ENCODE measurements around the gene RIN3.

The RIN3 gene

GRCh38 chr14:92597906-92598905 lies 84.6 kb downstream of the RIN3 start:
- no peak for DNase-seq (ENCODE audit: low read depth in 2 of 2)
- no peak for TF ChIP-seq CTCF (IDR thresholded peaks at IDR 0.05; ENCODE audit: low read depth, low read length)
- H3K4me3 ChIP-seq (replicated peaks in 1 of 2; ENCODE audit: low read depth in 2 of 2, low read length in 2 of 2) = no peak overlapping the region

- TF ChIP-seq CTCF (IDR thresholded peaks at IDR 0.05; ENCODE audit: low read depth, low read length) = no peak
- no peak for DNase-seq (ENCODE audit: low read depth in 2 of 2)
- no peak overlapping the region for H3K4me3 ChIP-seq (replicated peaks in 1 of 2; ENCODE audit: low read depth in 2 of 2, low read length in 2 of 2)
Observed at GRCh38 chr14:92599811-92600210, 86.2 kb downstream of the RIN3 start.

- no peak for TF ChIP-seq CTCF (IDR thresholded peaks at IDR 0.05; ENCODE audit: low read depth, low read length)
- no peak overlapping the region for H3K4me3 ChIP-seq (replicated peaks in 1 of 2; ENCODE audit: low read depth in 2 of 2, low read length in 2 of 2)
- DNase-seq (ENCODE audit: low read depth in 2 of 2) = peak; percentile 76 to 85
Observed at GRCh38 chr14:92600318-92601053, 86.9 kb downstream of the RIN3 start.

- no peak for TF ChIP-seq CTCF (IDR thresholded peaks at IDR 0.05; ENCODE audit: low read depth, low read length)
- no peak overlapping the region for H3K4me3 ChIP-seq (replicated peaks in 1 of 2; ENCODE audit: low read depth in 2 of 2, low read length in 2 of 2)
- DNase-seq (ENCODE audit: low read depth in 2 of 2) = no peak
Observed at GRCh38 chr14:92601131-92601710, 87.6 kb downstream of the RIN3 start.

- no peak for DNase-seq (ENCODE audit: low read depth in 2 of 2)
- TF ChIP-seq CTCF (IDR thresholded peaks at IDR 0.05; ENCODE audit: low read depth, low read length) = no peak
- no peak overlapping the region for H3K4me3 ChIP-seq (replicated peaks in 1 of 2; ENCODE audit: low read depth in 2 of 2, low read length in 2 of 2)
Observed at GRCh38 chr14:92601757-92602417, 88.3 kb downstream of the RIN3 start.

Data from cardiac fibroblast (primary cell).